A549 (cell line): ENCODE results near the gene ABCC1. TPM values are rescaled to one million over a fixed set of nuclear protein-coding genes. Genes with fewer than 3 reads are reported as not detected.
A peak's percentile ranks its signal among the peaks of the same experiment; 100 is the strongest.

Experiments used
- ATAC-seq, 2 experiments: fragments of 200-7000 bp in 1 of 2; fragments of >200 bp in 1 of 2; cut with Nextera tagmentation in 1 of 2; cut with Tn5 transposase in 1 of 2; 3 replicates each; pipeline versions ENCODE4 v1.8.0 to v1.9.1; 2018 to 2020; ENCODE audit warnings: mild to moderate bottlenecking in 1 of 2, moderate library complexity in 1 of 2
- CTCF ChIA-PET: fragments of 300-600 bp; sonication (Branson Sonifier 250); formaldehyde crosslinking; extraction: SDS; loops from one replicate; lab custom pipeline; 2021; ENCODE audit warnings: antibody characterized with exemption, inconsistent platforms; lab: Yijun Ruan, JAX
- POLR2A ChIA-PET: fragments of 350-600 bp; formaldehyde crosslinking; extraction: SDS; loops from one replicate; lab custom pipeline; 2021; ENCODE audit warnings: antibody characterized with exemption, inconsistent platforms; lab: Yijun Ruan, JAX
- DNase-seq, 2 experiments: peaks; one replicate each; pipeline versions ENCODE4 v3.0.0 to v3.0.0-alpha.2; 2011 to 2016; ENCODE audit warnings: low read depth in 1 of 2, low spot score in 1 of 2
- FAIRE-seq: peaks from 2 replicates; lab custom pipeline; 2011; peaks lifted over from hg19 to GRCh38; lab: Jason Lieb, UNC
- H3K27ac ChIP-seq, 2 experiments: fragments of >200 bp; sonication (Bioruptor Twin); formaldehyde crosslinking; 3 replicates each; pipeline ENCODE4 v1.5.1; 2016 to 2017
- H3K4me1 ChIP-seq: fragments of >200 bp; sonication (Bioruptor Twin); formaldehyde crosslinking; 3 replicates; pipeline ENCODE4 v1.6.1; 2016
- H3K4me2 ChIP-seq: fragments of >200 bp; sonication (Bioruptor Twin); formaldehyde crosslinking; 3 replicates; pipeline ENCODE4 v1.6.1; 2016
- H3K4me3 ChIP-seq: fragments of >200 bp; sonication (Bioruptor Twin); formaldehyde crosslinking; 3 replicates; pipeline ENCODE4 v1.5.1; 2016
- H3K9me3 ChIP-seq: fragments of >200 bp; sonication (Bioruptor Twin); formaldehyde crosslinking; 3 replicates; pipeline ENCODE4 v1.6.1; 2016
- CEBPB ChIP-seq, 2 experiments: fragments of >200 bp in 1 of 2; sonication (Bioruptor Twin) in 1 of 2; formaldehyde crosslinking in 1 of 2; IDR thresholded peaks; 2 replicates each; pipeline ENCODE4 v1.6.1; 2012 to 2016
- FOSB ChIP-seq: fragments of 250-450 bp; sonication (Bioruptor Pico); IDR thresholded peaks from 2 replicates; pipeline ENCODE4 v1.5.0; 2020; ENCODE audit warnings: mild to moderate bottlenecking, moderate library complexity
- GATA3 ChIP-seq: IDR thresholded peaks from 2 replicates; pipeline ENCODE4 v1.6.1; 2012; ENCODE audit warnings: borderline replicate concordance
- HOXB13 ChIP-seq: fragments of 250-450 bp; sonication (Bioruptor Pico); IDR thresholded peaks from 2 replicates; pipeline ENCODE4 v1.5.0; 2020; ENCODE audit warnings: low read depth, mild to moderate bottlenecking, moderate library complexity
- JUNB ChIP-seq: fragments of >200 bp; sonication (Bioruptor Twin); formaldehyde crosslinking; IDR thresholded peaks from 2 replicates; pipeline ENCODE4 v1.6.1; 2016
- KDM1A ChIP-seq: fragments of 200-600 bp; sonication (generic); IDR thresholded peaks from 2 replicates; pipeline ENCODE4 v1.6.1; 2016; ENCODE audit warnings: low read depth, mild to moderate bottlenecking
- KDM5A ChIP-seq: fragments of 200-600 bp; sonication (generic); IDR thresholded peaks from 2 replicates; pipeline ENCODE4 v1.6.1; 2016; ENCODE audit warnings: antibody characterized with exemption, mild to moderate bottlenecking
- MAFK ChIP-seq: fragments of 450-650 bp; IDR thresholded peaks from 2 replicates; pipeline ENCODE4 v1.6.1; 2014; ENCODE audit not compliant: partially characterized antibody
- NFE2L2 ChIP-seq: fragments of 150-350 bp; conservative IDR thresholded peaks from 2 replicates; pipeline ENCODE4 v1.6.1; 2014; ENCODE audit warnings: low read length
- NR3C1 ChIP-seq: fragments of >200 bp; sonication (Bioruptor Twin); formaldehyde crosslinking; IDR thresholded peaks from 3 replicates; pipeline ENCODE4 v1.6.1; 2017
- POLR2A ChIP-seq: IDR thresholded peaks from 2 replicates; pipeline ENCODE4 v1.6.1; 2012; ENCODE audit warnings: mild to moderate bottlenecking, low read length
- POLR2AphosphoS2 ChIP-seq: conservative IDR thresholded peaks from 2 replicates; pipeline ENCODE4 v1.6.1; 2012; ENCODE audit warnings: low read length, improper control_type of control experiment, inconsistent platforms
- RFX5 ChIP-seq: fragments of 450-650 bp; IDR thresholded peaks from 2 replicates; pipeline ENCODE4 v1.7.1; 2014; ENCODE audit warnings: antibody characterized with exemption, mild to moderate bottlenecking, moderate library complexity
- RNF2 ChIP-seq: fragments of 200-600 bp; sonication (generic); IDR thresholded peaks from 2 replicates; pipeline ENCODE4 v1.6.1; 2016; ENCODE audit warnings: low read depth, mild to moderate bottlenecking, antibody characterized with exemption, moderate library complexity, borderline replicate concordance
- SREBF2 ChIP-seq: fragments of 450-650 bp; IDR thresholded peaks from 2 replicates; pipeline ENCODE4 v1.6.1; 2014; ENCODE audit warnings: mild to moderate bottlenecking, moderate library complexity
- ZC3H11A ChIP-seq: fragments of 450-650 bp; IDR thresholded peaks from 2 replicates; pipeline ENCODE4 v1.6.1; 2014; ENCODE audit warnings: antibody characterized with exemption, mild to moderate bottlenecking
- ZNF302 ChIP-seq: fragments of 250-450 bp; sonication (Bioruptor Pico); IDR thresholded peaks from 2 replicates; pipeline ENCODE4 v1.9.0; 2021; ENCODE audit warnings: inconsistent platforms, mild to moderate bottlenecking, moderate library complexity
- ZSCAN20 ChIP-seq: fragments of 250-450 bp; sonication (Bioruptor Pico); IDR thresholded peaks from 2 replicates; pipeline ENCODE4 v1.8.0; 2022; ENCODE audit warnings: mild to moderate bottlenecking, moderate library complexity
- WGBS: methylation state at CpG from one replicate; pipeline ENCODE4 v1.1.6; 2017; ENCODE audit errors: missing lambda C conversion rate; 5-methylcytosine and 5-hydroxymethylcytosine counted together
- polyA plus RNA-seq, 4 experiments: library from polyadenylated mRNA; depleted of rRNA in 3 of 4; stranded (reverse); fragments of >200 nt; fragmentation: RNase III in 1 of 4; extraction: RNeasy Plus Mini Kit Qiagen cat#74134 plus additional on column Dnase treatment in 1 of 4; gene quantifications; 2 replicates in 3 of 4; 3 replicates in 1 of 4; pipeline ENCODE4 v1.2.3, GENCODE V29; 2011 to 2017
- TF ChIP-seq, protein P1 (sequence below): IDR thresholded peaks from 2 replicates; pipeline ENCODE4 v1.6.1; 2012; ENCODE audit warnings: low read depth, borderline replicate concordance
- TF ChIP-seq, protein P2 (sequence below): fragments of 450-650 bp; IDR thresholded peaks from 2 replicates; pipeline ENCODE4 v1.6.1; 2014; ENCODE audit warnings: antibody characterized with exemption
- TF ChIP-seq, protein P3 (sequence below): IDR thresholded peaks from 2 replicates; pipeline ENCODE4 v1.6.1; 2012
- TF ChIP-seq, protein P4 (sequence below): fragments of 250-450 bp; sonication (Bioruptor Pico); IDR thresholded peaks from 2 replicates; pipeline ENCODE4 v1.5.0; 2020; ENCODE audit warnings: low read depth, mild to moderate bottlenecking, moderate library complexity

The ABCC1 gene
- polyA plus RNA-seq, 2 of the 4 experiments (the other 2 are of a cell fraction), result 56.5 to 93.8 TPM

GRCh38 chr16:16047761-16048160 is 98.3 kb downstream of the ABCC1 start:
- DNase-seq (no peak), FAIRE-seq (no peak), ATAC-seq (no peak)
- H3K4me3 ChIP-seq, result no peak overlapping the region
- TF ChIP-seq MAFK (no peak), RNF2 (no peak), HOXB13 (CRISPR knock-in tag) (no peak), SREBF2 (no peak), JUNB (no peak), POLR2A (no peak), KDM1A (no peak), POLR2AphosphoS2 (no peak)
- TF ChIP-seq, protein P1, sequence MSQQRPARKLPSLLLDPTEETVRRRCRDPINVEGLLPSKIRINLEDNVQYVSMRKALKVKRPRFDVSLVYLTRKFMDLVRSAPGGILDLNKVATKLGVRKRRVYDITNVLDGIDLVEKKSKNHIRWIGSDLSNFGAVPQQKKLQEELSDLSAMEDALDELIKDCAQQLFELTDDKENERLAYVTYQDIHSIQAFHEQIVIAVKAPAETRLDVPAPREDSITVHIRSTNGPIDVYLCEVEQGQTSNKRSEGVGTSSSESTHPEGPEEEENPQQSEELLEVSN, result no peak
- CTCF ChIA-PET, result no interaction called here
- H3K4me1 ChIP-seq, result peaks cover 7% of the 10 kb centered on the region; the same call in 2 of the 3 replicates
- no peaks in the 10 kb centered on the region for H3K9me3 ChIP-seq
- no peak overlapping the region; a peak in 1 of 6 replicates for H3K27ac ChIP-seq
- 88% methylated on average over 11 of the region's 11 CpGs for WGBS
- H3K4me2 ChIP-seq, result no peak overlapping the region
- POLR2A ChIA-PET, result no interaction called here

DNA sequence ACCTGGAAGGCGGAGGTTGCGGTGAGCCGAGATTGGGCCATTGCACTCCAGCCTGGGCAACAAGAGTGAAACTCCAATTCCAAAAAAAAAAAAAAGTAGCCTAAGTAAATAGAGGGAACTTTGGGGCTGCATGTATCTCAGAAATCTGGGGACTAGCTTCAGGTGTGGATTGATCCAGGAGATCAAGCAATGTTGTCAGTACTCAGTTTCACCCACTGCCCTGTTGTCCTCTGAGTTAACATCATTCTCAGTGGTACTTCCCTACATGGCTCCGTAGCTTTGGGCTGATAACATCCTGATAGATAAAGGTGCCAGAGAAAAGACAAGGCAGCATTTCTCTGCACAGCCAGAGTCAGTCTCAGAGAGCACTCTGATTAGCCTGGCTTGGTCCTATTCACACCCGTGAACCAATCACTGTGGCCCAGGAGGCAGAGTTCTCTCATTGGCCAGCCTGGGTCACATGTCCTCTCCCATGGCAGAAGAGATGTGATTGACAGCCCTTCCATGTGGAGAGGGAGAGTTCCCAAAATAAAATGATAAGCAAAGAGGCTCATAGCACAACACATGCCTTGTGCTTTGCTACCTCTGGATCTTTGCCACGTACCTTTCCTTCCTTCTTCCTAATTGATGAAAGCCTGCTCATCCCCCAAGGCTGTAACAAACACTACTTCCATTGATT is 99.6 kb downstream of the ABCC1 start:
- peaks cover 7% of the 10 kb centered on the region; the same call in 2 of the 3 replicates for H3K4me1 ChIP-seq
- H3K27ac ChIP-seq, result no peak overlapping the region
- no peak for FAIRE-seq
- no peak for TF ChIP-seq POLR2A
- TF ChIP-seq, protein P2, sequence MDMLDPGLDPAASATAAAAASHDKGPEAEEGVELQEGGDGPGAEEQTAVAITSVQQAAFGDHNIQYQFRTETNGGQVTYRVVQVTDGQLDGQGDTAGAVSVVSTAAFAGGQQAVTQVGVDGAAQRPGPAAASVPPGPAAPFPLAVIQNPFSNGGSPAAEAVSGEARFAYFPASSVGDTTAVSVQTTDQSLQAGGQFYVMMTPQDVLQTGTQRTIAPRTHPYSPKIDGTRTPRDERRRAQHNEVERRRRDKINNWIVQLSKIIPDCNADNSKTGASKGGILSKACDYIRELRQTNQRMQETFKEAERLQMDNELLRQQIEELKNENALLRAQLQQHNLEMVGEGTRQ, result peak; percentile 82
- TF ChIP-seq, all 56 proteins: peak for 1
- ChIA-PET POLR2A (no interaction called here), CTCF (no interaction called here)
- H3K4me3 ChIP-seq, result no peak overlapping the region
- peak; percentile 64 to 75; a peak in 5 of 6 replicates for ATAC-seq
- H3K4me2 ChIP-seq, result no peak overlapping the region
- no peaks in the 10 kb centered on the region for H3K9me3 ChIP-seq
- peak; percentile 40 to 43 for DNase-seq
- 91% methylated on average over 6 of the region's 6 CpGs for WGBS

DNA sequence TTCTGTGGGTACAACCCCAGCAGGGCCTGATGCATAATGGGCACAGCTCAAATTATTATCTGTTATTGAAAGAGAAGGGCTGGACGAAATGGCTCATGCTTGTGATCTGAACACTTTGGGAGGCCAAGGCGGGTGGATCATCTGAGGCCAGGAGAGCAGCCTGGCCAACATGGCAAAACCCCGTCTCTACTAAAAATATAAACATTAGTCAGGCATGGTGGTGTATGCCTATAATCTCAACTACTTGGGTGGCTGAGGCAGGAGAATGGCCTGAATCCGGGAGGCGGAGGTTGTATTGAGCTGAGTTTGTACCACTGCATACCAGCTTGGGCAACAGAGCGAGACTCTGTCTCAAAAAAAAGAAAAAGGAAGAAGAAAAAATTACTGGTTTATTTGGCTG is 100.7 kb downstream of the ABCC1 start:
- DNase-seq (no peak), ATAC-seq (no peak), FAIRE-seq (no peak)
- Histone ChIP-seq H3K4me2 (no peak overlapping the region), H3K4me1 (peaks cover under 1% of the 10 kb centered on the region; the same call in 2 of the 3 replicates), H3K4me3 (no peak overlapping the region), H3K27ac (no peak overlapping the region), H3K9me3 (no peaks in the 10 kb centered on the region)
- CTCF ChIA-PET, result no interaction called here
- TF ChIP-seq NFE2L2 (no peak), ZNF302 (no peak), FOSB (CRISPR knock-in tag) (no peak), ZSCAN20 (no peak), KDM5A (no peak), GATA3 (no peak), ZC3H11A (no peak), NR3C1 (no peak), RFX5 (no peak), CEBPB (IDR thresholded peaks at IDR 0.05) (no peak)
- TF ChIP-seq, protein P3, sequence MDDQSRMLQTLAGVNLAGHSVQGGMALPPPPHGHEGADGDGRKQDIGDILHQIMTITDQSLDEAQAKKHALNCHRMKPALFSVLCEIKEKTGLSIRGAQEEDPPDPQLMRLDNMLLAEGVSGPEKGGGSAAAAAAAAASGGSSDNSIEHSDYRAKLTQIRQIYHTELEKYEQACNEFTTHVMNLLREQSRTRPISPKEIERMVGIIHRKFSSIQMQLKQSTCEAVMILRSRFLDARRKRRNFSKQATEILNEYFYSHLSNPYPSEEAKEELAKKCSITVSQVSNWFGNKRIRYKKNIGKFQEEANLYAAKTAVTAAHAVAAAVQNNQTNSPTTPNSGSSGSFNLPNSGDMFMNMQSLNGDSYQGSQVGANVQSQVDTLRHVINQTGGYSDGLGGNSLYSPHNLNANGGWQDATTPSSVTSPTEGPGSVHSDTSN, result no peak
- TF ChIP-seq, protein P4, sequence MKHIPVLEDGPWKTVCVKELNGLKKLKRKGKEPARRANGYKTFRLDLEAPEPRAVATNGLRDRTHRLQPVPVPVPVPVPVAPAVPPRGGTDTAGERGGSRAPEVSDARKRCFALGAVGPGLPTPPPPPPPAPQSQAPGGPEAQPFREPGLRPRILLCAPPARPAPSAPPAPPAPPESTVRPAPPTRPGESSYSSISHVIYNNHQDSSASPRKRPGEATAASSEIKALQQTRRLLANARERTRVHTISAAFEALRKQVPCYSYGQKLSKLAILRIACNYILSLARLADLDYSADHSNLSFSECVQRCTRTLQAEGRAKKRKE, result no peak
- 94% methylated on average over 6 of the region's 6 CpGs for WGBS
- POLR2A ChIA-PET, result no interaction called here
